ENCODE results near the gene P3H3.
A peak's percentile ranks its signal among the peaks of the same experiment; 100 is the strongest.

P3H3 gene, protein sequence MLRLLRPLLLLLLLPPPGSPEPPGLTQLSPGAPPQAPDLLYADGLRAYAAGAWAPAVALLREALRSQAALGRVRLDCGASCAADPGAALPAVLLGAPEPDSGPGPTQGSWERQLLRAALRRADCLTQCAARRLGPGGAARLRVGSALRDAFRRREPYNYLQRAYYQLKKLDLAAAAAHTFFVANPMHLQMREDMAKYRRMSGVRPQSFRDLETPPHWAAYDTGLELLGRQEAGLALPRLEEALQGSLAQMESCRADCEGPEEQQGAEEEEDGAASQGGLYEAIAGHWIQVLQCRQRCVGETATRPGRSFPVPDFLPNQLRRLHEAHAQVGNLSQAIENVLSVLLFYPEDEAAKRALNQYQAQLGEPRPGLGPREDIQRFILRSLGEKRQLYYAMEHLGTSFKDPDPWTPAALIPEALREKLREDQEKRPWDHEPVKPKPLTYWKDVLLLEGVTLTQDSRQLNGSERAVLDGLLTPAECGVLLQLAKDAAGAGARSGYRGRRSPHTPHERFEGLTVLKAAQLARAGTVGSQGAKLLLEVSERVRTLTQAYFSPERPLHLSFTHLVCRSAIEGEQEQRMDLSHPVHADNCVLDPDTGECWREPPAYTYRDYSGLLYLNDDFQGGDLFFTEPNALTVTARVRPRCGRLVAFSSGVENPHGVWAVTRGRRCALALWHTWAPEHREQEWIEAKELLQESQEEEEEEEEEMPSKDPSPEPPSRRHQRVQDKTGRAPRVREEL

DNA sequence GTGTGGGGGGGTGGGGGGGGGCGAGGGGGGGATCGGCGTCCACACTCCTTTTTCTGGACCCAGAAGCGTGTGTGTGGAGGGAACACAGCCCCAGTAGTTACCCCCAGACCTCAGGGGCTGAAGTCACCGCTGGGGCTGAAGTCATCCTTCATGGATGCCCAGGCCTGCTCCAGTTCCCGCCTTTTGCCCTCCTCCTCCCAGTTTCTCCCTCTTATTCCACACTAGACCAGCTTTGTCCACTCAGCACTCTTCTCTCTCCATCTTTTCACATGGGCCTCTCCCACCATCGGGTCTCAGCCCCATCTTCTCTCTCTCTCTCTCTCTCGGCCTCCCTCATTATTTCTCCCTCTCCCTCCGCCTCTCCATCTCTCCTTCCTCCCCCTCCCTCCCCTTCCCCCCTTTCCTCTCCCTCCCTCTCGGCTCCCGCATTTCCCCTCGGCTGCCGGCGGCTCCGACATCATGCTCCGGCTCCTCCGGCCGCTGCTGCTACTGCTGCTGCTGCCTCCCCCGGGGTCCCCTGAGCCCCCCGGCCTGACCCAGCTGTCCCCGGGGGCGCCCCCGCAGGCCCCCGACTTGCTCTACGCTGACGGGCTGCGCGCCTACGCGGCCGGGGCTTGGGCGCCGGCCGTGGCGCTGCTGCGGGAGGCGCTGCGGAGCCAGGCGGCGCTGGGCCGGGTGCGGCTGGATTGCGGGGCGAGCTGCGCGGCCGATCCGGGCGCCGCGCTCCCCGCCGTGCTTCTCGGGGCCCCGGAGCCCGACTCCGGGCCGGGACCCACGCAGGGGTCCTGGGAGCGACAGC lies at the start of gene P3H3:
TSS of gene P3H3 (plus strand) at position 426 of the 799 bp plus-strand sequence. CDS start at position 460, 34 bp downstream.
- no peak for DNase-seq (ENCODE audit: low read depth)

DNA sequence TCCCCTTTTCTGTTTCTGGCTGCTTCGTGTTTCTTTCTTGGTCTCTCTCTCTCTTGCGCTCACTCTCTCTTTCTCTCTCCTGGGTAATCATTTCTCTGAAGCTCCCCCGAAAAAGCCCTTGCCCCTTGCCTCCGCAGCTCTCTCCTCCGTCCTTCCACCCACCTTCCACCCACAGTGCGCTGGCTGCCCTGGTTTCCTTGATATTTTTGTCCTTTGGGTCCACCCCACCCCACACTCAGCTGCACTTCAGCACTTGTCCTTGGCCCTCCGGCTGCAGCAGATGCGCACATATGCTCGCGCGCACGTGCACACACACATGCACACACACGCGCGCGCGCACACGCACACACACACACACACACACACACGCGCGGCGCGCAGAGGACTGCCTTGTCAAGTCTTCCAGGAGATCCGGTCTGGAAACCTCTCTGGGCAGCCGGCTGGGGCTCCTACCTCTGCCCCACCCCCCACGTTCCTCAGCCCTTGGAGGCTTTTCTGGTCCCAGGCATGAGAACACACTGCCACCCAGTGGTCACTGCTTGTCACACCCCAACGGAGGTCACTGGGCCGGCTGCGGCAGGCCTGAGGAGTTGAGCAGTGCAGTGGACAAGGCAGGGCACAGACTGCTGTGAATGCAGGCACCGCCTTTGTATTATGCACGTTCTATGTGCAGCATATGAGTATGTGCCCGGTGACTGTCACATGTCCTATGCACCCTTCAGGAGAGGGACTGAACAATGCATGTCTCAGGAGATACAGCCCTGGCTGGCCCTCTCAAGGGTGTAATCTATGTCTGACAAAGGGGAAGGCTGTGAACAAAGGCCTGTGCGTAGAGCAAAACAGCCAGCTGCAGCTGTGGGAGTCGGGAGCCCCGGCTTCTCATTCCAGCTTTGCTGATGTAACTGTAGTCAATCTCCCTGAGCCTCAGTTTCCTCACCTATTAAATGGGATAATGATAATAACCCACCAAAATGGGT lies 49.3 kb upstream of the P3H3 start:
- peak; percentile 77 for DNase-seq (ENCODE audit: low read depth)

DNA sequence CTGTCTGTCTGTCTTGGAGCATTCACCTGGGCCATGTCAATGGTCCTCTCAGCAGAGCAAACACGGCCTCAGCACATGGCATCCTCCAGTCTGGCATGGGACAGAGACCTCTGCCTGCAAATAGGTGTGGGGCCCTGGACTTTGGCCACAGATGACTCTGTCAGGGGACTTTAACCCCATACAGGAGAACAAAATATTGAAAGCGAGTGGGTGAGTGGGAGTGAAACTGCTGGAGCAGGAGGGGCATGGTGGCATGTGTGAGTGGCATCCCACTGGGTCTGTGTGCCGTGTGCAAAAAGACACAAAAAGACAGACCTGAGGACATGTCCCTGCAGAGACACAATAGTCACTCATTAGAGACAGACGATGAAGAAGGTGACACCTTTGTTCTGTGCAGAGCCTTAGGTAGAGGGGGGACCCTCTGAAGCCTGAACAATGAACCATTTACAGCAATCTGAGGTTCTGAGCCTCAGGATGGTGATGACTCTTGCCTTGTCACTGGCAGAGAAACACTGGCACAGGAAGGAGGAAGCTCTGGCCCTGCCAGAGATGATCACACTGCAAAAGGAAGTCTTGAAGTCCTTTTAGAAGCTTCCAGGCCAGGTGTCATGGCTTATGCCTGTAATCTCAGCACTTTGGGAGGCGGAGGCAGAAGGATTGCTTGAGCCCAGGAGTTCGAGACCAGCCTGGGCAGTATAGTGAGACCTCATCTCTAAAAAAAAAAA lies 48.3 kb upstream of the P3H3 start:
- DNase-seq (ENCODE audit: low read depth), result no peak

DNA sequence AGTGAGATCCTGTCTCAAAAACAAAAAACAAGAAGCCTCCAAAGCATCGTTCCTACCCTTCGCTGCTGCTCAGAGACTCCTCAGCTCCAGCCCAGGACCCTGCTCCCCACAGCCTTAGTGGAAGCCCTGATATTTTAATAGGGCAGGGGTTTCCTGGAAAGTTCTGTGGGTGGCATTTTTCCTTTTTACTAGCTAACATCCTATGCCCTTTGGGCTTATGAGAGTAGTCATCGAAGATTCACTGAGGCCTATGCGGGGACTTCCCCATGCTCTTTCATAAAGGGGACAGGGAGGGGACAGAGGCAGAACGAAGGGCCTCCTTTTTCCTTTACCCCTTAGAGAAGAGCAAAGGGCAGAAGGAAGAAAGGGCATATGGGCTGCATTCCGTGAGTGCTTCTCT lies 47.6 kb upstream of the P3H3 start:
- DNase-seq (ENCODE audit: low read depth), result no peak

DNA sequence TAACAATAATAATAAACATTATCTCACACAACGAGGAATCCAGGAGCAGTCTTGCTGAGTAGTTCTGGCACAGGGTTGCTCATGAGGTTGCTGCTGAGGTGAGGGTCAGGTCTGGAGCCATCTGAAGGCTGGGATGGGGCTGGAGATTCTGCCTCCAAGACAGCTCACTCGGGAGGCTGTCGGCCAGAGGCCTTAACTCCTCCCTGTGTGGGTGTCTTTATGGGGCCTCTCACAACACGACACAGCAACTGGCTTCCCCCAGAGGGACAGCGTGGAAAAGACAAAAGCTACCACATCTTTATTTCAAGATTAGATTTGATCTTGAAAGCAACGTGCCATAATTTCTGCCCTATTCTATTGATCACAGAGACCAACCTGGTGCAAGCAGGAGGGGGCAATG lies 46.1 kb upstream of the P3H3 start:
- DNase-seq (ENCODE audit: low read depth), result no peak

DNA sequence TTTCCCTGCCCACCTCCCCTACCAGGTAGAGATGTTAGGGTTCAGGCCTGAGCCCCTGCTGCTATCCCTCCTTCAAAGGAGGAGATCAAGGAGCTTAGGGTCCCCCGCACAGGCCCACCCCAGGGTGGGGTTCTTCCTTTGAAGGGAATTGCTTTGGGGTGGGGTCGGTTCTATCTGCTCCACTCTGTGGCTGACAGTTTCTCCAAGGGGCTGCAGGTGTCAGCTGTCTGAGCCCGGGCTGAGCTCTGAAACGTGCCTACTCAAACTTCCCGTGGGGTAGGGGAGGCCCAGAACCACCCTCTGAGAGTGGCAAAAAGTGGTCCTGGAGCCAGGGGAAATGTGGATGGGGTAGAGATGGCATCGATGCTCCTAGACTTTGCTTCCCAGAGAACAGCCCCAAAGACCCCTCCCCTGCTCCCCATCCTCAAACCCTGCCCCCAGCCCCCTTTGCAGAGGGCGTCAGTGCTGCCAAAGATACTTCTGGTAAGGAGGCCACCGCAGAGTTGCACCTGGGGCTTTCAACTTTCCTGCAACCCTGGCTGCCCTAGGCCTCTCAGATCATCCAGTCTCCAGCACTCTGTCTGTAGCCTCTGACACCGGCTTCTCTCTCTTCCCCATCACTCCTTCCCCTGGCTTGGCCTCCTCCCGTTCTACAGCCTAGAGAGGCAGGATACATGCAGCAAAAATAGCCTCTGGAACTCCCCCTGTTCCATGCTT lies 45.2 kb upstream of the P3H3 start:
- no peak for DNase-seq (ENCODE audit: low read depth)

DNA sequence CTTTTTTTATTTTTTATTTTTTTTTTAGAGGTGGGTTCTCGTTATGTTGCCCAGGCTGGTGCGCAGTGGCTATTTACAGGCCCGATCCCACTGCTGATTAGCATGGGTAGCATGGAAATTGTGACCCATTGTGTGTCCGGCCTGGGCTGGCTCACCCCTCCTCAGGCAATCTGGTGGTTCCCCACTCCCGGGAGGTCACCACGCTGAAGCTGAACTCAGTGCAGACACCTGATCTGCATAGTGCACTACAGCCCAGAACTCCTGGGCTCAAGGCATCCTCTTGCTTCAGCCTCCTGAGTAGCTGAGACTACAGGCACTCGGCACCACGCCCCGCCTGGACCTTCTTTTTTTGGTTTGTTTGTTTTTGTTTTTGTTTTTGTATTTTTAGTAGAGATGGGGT lies 44.4 kb upstream of the P3H3 start:
- no peak for DNase-seq (ENCODE audit: low read depth)

DNA sequence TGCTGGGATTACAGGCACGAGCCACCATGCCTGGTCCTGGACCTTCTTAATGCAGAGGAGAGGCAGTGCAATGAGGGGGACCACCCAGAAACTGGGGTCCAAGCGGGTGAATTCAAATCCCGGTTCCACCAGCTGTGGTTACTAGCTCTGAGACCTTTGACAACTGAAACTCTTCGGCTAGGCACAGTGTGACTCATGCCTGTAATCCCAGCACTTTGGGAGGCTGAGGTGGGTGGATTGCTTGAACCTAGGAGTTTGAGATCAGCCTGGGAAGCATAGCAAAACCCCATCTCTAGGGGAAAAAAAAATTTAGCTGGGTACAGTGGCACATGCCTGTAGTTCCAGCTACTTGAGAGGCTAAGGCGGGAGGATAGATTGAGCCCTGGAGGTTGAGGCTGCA lies 43.9 kb upstream of the P3H3 start:
- DNase-seq (ENCODE audit: low read depth), result no peak

DNA sequence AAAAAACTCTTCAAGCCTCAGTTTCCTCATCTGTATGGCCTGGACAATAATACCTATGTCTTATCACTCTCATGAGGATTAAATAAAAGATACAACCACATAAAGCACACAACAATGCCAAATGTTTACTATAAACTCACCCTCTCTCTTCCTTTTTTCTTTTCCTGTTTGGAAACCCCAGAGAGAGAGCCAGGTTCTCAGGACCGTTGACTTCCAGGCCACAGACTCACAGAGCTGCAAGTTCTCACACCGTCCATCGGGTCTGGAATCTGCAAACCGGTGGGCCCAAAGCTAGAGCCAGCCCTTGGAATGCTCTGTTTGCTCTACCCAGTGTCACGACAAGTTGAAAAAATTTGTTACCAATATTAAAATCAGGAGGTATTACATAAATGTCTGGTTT lies 43.4 kb upstream of the P3H3 start:
- DNase-seq (ENCODE audit: low read depth), result no peak

DNA sequence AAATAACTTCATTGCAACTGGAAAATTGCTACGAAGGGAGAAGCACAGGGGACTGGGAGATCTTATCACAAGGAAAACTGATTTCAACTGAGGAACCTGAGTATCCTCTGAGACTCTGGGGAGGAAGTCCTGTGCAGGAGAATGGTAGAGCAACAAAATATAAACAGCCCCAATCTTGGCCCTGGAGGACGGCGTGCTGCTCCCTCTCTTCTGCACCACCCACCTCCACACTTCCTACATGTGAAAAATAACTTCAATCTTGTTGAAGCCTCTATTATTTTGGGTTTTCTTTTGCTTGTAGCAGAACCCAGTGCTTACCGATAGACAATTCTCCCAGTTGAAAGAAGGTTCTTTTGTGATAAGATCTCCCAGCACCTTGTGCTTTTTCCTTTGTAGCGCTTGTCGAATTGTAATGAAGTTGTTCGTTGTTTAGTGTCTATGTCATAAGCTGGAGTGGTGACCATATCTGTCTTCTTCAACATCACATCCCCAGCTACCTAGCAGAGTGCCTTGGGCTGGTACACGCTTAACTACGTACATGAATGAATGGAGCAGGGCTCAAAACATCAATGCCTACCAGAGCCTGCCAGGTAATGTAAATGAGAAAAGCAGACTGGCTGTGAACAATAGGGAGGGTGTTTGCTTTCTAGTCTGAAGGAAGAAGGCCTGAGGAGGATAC lies 41.7 kb upstream of the P3H3 start:
- DNase-seq (ENCODE audit: low read depth), result no peak

DNA sequence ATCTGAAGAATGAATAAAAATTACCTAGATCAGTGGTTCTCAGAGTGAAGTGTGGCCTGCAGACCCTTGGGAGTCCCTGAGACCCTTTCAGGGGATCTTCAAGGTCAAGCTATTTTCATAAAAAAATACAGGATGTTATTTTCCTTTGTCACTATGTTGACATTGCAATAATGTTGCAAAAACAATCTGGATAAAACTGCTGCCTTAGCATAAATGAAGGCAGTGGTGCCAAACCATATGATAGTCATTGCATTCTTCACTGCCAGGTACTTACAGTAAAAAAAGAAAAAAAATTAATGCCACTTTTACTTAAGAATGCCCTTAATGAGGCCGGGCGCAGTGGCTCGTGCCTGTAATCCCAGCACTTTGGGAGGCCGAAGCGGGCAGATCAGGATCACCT lies 40.9 kb upstream of the P3H3 start:
- DNase-seq (ENCODE audit: low read depth), result no peak

DNA sequence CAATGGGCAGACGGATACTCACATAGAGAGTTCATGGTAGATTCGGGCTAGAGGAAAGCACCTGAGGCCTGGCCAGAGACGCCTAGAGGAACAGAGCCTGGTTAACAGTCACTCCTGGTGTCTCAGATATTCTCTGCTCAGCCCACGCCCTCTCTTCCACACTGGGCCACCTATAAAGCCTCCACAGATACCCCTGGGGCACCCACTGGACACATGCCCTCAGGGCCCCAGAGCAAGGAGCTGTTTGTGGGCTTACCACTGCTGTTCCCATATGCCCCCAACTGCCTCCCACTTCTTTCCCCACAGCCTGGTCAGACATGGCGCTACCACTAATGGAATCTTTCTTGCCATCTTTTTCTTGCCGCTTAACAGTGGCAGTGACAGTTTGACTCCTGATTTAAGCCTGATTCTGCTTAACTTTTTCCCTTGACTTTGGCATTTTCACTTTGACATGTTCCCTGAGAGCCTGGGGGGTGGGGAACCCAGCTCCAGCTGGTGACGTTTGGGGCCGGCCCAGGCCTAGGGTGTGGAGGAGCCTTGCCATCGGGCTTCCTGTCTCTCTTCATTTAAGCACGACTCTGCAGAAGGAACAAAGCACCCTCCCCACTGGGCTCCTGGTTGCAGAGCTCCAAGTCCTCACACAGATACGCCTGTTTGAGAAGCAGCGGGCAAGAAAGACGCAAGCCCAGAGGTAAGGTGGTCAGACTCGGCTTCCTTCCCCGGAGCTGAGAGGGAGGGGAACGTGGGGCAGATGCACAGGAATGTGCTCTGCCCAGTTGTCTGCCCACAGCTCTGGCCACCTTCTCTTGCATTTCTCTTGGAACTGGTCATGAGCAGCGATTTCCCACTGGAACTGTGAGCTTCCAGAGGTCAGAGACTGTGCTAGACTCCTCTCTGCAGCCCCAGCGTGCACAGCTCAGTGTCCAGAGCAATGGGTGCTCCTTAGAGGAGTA lies 39.0 kb upstream of the P3H3 start, which contains the start of gene CD4:
TSS of gene CD4 (plus strand) at position 557 of the 953 bp plus-strand sequence. CDS start 10,611 bp downstream, outside the sequence.
- peak; percentile 62 for DNase-seq (ENCODE audit: low read depth)

DNA sequence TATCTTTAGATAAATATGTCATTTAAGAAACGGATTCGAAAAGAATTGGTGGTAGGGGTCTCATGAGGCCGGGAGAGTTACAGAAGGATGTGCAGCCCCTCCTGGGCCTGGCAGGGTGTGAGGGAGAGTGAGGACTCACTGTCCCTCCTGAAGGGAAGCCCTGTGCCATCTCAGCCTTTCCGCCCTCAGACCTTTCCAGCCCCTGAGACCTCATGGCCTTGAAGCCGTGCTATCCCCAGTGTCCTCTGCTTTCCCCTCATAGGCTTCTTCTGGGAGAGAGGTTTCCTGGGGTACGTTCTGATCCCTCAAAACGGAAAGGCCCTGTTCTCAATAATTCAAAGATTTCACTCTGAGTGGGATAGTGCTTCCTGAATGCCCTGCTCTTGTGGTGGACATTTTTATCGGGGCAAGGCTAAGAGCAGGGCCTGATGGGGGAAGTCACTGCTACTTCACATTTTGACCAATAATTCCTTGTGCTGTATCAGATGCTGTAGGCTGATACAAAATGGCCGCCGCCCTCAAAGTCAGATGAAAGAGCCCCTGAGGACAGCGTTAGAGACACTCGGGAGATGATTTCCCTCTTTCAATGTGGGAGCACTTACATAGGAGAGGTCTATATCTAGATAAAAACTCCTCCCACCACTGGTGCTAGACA lies 37.6 kb upstream of the P3H3 start:
- no peak for DNase-seq (ENCODE audit: low read depth)

DNA sequence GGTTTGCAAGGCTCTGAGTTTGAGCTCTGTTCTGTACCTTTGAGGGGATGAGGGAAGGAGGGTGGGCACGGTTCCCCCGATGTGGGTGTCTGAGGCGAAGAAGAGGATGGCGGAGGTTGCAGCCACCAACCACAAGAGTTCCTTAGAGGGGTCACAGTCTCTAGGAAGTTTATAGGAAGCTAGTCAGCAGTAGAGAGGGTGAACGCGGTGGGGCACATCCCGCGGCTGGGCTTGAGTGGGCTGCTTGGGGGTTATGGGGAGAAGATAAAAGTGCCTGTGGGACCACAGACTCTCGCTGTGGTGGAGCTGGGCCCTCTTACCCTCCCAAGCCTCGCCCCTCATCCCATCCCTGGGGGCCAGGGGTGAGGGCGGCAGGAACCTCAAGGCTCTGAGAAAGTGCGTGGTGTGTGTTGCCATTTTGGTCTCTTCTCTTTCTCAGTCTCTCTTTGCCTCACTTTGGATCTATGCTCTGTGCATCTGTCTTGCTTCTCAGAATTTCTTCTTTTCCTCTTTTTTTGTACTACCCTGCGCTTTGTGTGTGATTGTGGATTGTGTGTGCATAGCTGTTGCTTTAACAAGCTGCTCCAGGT lies 36.2 kb upstream of the P3H3 start:
- DNase-seq (ENCODE audit: low read depth), result no peak

DNA sequence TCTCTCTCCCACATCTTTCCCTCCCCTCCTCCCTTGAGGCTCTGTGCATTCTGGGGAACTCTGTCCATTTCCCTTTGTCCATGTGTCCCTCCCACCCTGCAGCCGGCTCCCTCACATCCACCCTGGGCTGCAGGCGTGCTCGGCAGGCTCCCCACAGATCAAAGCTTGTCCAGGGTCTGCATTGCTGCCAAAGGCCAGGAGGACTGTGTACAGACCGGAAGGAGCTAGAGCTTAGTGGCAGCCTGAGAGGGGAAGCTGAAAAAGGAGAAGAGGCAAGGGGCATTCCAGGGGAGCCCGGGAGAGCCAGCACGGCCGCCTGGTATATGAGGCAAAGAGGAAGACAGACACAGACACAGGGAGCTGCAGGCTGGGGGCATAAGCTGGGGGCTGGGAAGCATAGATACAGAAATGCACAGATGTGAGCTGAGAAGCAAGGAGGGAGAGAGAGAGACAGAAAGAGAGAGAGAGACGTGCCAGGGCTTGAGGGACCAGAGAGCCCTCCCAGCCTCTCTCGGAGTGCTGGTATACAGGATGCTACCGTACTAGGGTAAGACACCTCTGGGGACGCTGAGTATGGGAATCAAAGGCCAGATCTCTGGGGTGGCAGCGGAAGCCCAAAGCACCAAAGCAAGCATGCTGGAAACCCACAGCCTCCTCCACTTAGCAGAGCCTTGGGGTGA lies 35.5 kb upstream of the P3H3 start:
- no peak for DNase-seq (ENCODE audit: low read depth)

DNA sequence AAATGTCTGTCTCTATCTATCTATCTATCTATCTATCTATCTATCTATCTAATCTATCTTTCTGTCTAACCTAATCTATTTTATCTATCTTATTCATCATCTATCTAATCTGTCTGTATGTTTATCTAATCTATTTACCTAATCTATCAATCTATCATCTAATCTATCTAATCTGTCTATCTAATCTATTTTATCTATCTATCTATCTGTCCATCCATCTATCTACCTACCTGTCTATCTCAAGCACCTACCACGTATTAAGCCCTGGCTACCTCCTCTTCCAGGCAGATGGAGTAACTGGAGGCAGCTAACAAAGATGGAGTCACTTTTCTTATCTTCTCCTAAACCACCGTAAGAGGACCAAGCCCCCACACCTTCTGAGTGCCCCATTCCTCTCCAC lies 33.1 kb upstream of the P3H3 start:
- DNase-seq (ENCODE audit: low read depth), result no peak

DNA sequence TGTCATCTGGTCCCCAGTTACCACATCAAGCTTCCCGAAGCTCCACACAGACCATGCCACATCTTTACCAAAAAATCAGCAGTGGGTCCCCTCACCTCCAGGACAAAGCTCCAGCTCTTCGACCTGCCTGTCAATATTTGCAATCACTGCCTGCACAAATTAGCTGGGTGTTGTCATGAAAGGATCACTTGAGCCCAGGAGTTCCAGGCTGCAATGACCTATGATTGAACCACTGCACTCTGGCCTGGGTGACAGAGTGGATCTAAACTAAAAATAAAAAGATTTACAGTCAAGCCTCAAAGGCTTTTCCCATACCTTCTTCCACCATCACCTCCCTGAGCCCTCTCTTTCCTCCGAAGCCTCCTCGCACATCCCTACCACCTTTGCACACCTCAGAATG lies 31.6 kb upstream of the P3H3 start:
- DNase-seq (ENCODE audit: low read depth), result no peak
